GM12892 (cell line): ENCODE results near the gene AEBP1.

Source experiments
- POLR2A ChIP-seq: IDR thresholded peaks from 2 replicates; pipeline ENCODE4 v1.6.1; 2011; ENCODE audit warnings: low read depth, low read length, control low read depth
- POLR2AphosphoS5 ChIP-seq: IDR thresholded peaks from 2 replicates; pipeline ENCODE4 v1.6.1; 2011; ENCODE audit warnings: low read depth, low read length, control low read depth
- TAF1 ChIP-seq: IDR thresholded peaks from 2 replicates; pipeline ENCODE4 v1.6.1; 2011; ENCODE audit warnings: low read depth, mild to moderate bottlenecking, control low read depth, low read length, borderline replicate concordance

DNA sequence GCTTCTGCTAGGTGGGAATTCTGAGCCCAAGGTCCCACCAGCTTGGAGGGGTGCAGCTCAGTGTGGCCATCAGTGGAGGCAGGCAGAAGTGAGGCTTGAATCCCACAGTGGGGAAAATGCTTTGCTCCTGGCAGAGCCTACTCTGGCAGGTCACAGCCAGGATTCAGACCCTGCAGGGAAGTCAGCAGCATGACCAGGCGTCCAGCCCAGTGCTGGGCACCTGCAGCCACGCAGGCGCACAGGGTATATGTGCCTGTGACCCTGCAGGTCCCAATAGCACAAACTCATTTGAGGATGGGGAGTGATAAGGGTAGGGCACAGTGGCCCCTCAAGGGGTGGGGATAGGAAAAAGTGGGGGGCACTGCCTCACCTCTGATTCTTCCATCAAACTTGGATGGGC is 8.4 kb upstream of the AEBP1 start:
- no peak for TF ChIP-seq TAF1
- no peak for TF ChIP-seq POLR2A
- TF ChIP-seq POLR2AphosphoS5: no peak
